ENCODE measurements around the gene ANAPC13. TPM values are rescaled to one million over a fixed set of nuclear protein-coding genes. Genes with fewer than 3 reads are reported as not detected.

Gene ANAPC13
- total RNA-seq, 1 donor from 2014 or later, result 162 TPM

- DNase-seq (ENCODE audit: low read depth), result no peak
Observed at GRCh38 chr3:134457376-134458074, 28.3 kb downstream of the ANAPC13 start.

GRCh38 chr3:134453631-134454030 is 32.2 kb downstream of the ANAPC13 start:
- DNase-seq (ENCODE audit: low read depth), result no peak

GRCh38 chr3:134449951-134450350 is 35.8 kb downstream of the ANAPC13 start:
- no peak for DNase-seq (ENCODE audit: low read depth)

- DNase-seq (ENCODE audit: low read depth), result peak; percentile 50
Observed at GRCh38 chr3:134449277-134449676, 36.5 kb downstream of the ANAPC13 start.

GRCh38 chr3:134448664-134449063 is 37.1 kb downstream of the ANAPC13 start:
- DNase-seq (ENCODE audit: low read depth), result no peak

- no peak for DNase-seq (ENCODE audit: low read depth)
Observed at GRCh38 chr3:134447351-134447750, 38.4 kb downstream of the ANAPC13 start.

GRCh38 chr3:134446800-134447199 is 39.0 kb downstream of the ANAPC13 start:
- DNase-seq (ENCODE audit: low read depth), result peak; percentile 29

- peak; percentile 84 for DNase-seq (ENCODE audit: low read depth)
Observed at GRCh38 chr3:134445636-134446035, 40.1 kb downstream of the ANAPC13 start.

- no peak for DNase-seq (ENCODE audit: low read depth)
Observed at GRCh38 chr3:134445095-134445494, 40.7 kb downstream of the ANAPC13 start.

- no peak for DNase-seq (ENCODE audit: low read depth)
Observed at GRCh38 chr3:134441821-134442220, 44.0 kb downstream of the ANAPC13 start.

GRCh38 chr3:134441321-134441720 is 44.5 kb downstream of the ANAPC13 start:
- no peak for DNase-seq (ENCODE audit: low read depth)

GRCh38 chr3:134437211-134437752 is 48.5 kb downstream of the ANAPC13 start:
- no peak for DNase-seq (ENCODE audit: low read depth)

- DNase-seq (ENCODE audit: low read depth), result no peak
Observed at GRCh38 chr3:134432236-134432635, 53.5 kb downstream of the ANAPC13 start.

GRCh38 chr3:134430950-134431445 is 54.8 kb downstream of the ANAPC13 start:
- no peak for DNase-seq (ENCODE audit: low read depth)

- DNase-seq (ENCODE audit: low read depth), result no peak
Observed at GRCh38 chr3:134430174-134430573, 55.6 kb downstream of the ANAPC13 start.

GRCh38 chr3:134428401-134428800 is 57.4 kb downstream of the ANAPC13 start:
- DNase-seq (ENCODE audit: low read depth), result no peak

Other genes starting within 250 kb of the ANAPC13 start
- gene RYK, start 235.1 kb downstream of the ANAPC13 start, total RNA-seq, result 87.2 and 139 TPM in 2 replicates
- 141 and 180 TPM in 2 replicates for gene AMOTL2, start 111.5 kb downstream of the ANAPC13 start, total RNA-seq
- gene CEP63, start 72 bp upstream of the ANAPC13 start, total RNA-seq, result 10.8 and 31.3 TPM in 2 replicates
- 0.65 TPM in 1 of 2 replicates, not detected in the other for gene KY, start 165.0 kb upstream of the ANAPC13 start, total RNA-seq

Measured in renal cortical epithelial cell (primary cell).